Kidney glomerular epithelial cell (primary cell): ENCODE measurements around the gene PGBD5.

Experiments
- DNase-seq: peaks from one replicate; lab custom pipeline; 2025; lab: John Stamatoyannopoulos, UW

PGBD5 gene

GRCh38 chr1:230347896-230348295 lies 78.2 kb downstream of the PGBD5 start:
- no peak for DNase-seq

DNA sequence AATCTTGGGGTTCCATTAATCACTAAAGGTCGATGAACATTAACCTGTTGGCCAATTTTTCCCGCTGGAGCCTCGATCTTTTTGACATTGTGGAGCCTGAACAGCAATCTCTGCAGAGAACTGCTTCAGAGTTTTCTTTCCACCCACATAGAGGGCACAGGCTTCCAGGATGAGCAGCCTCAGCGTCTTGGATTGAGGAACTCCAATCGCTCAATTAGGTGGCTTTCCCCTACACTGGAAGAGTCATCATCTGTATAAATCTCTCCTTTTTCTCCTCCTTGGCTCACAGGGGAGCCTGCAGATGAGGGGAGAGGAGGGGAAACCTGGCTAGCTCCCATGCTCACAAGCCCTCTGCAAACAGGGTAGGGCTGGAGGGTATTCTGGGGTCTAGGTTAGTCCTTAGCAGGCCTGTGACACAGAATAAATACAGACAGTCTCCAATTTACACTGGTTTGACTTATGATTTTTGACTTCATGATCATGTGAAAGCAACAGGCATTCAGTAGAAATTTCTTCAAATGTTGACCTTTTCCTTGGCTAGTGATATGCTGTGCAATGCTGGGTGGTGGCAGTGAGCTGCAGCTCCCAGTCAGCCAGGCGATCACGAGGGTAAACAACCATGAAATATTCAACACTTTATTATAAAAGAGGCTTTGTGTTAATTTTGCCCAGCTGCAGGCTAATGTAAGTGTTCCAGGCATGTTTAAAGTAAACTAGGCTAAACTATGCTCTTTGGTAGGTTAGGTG lies 80.8 kb downstream of the PGBD5 start:
- no peak for DNase-seq

GRCh38 chr1:230342699-230343098 lies 83.4 kb downstream of the PGBD5 start:
- DNase-seq, result no peak

GRCh38 chr1:230342019-230342418 lies 84.1 kb downstream of the PGBD5 start:
- DNase-seq, result no peak

DNA sequence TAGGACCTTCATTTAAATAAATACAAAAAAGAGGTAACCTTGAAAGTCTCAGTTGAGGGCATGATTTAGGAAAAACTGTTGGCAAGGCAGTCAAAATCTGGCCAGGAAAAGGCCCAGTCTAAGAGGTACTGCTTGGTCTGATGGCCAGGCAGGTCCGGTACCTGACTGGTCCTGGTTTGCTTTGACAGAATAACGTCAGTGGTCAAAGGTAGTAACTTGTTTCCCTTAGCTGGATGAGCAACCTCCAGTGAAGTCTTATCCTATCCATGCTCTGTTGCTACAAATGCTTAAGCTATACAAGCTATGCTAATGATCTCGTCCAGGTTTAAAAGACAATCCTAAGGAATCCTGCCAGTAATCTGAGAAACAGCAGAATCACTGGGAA lies 85.0 kb downstream of the PGBD5 start:
- DNase-seq, result no peak

- DNase-seq, result no peak
These were observed 85.5 kb downstream of the PGBD5 start for GRCh38 chr1:230340526-230341161.

DNA sequence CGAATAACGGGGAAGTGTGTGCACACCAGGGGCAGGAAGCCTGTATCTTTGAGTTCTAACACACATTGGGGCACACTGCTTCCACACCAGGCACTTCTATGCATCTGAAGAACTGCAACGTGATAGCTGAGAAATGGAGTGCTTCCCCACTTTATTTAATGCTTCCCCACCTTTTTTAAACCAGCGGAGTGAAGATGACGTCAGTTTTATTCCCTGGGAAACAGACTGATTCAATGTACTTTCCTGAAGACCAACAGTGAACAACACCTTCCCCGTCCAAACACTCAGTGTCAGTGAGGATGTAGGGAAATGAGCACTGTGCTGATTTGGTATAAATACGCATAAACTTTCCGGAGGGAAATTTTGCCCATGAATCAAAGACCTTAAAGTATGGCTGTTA lies 87.1 kb downstream of the PGBD5 start:
- no peak for DNase-seq

GRCh38 chr1:230337266-230337665 lies 88.9 kb downstream of the PGBD5 start:
- DNase-seq, result no peak

GRCh38 chr1:230335861-230336522 lies 90.1 kb downstream of the PGBD5 start:
- no peak for DNase-seq

DNA sequence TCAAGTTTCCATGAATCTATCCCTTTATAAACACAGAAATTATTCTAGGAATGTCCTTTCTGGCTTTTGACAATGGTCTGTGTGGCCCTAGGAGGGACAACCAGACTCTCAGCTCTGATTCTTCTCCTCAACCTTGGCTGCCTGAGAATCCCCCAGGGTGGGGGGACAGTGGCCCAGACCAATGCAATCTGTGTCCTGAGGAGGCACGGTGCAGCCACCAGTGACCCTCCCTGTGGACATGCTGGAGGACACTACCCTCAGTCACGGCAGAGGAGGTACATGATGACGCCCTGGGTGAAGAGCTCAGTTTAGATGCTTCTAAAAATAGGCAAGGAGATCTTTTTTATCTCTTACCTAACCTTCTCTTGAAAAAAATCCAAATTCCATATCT lies 91.7 kb downstream of the PGBD5 start:
- no peak for DNase-seq

DNA sequence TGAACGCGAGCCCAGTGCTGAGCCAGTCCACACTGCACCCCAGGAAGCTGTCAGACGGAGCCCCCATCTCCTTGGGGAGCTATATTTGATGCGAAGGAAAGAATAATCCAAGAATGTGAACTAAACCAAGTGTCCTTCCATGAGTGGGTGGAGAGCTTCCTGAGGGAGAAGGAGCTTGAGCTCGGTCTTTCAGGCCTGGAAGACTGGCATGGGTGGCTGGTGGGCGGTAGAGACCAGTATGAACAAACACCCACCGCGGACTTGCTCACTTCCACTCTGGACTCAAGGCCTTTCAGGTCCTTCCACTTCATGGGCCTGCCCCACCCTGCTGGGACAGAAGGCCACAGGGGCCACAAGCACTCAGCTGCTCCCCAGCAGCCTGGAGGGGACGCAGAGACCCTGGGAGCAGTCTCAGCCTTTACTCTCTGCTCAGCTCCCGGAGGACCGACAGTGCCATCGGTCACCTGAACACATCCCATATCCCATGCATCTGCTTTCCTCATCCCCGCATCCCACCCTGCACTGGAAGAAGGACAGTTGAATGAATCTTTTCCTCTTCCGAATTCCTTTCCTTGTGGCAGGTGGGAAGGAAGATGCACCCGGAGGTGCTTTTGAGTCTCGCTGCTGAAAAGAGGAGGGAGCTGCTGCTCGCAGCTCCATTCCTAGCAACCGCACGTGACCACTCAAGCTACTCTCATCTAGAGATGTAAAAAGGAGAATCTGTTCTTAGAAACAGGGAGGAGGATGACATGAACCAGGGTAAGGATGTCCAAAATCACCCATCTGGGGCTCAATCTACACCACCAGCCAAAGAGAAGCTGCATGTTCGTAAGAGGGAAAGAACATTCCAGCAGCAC lies 92.3 kb downstream of the PGBD5 start:
- DNase-seq, result no peak

- no peak for DNase-seq
These were observed 93.5 kb downstream of the PGBD5 start for GRCh38 chr1:230332575-230333066.

DNA sequence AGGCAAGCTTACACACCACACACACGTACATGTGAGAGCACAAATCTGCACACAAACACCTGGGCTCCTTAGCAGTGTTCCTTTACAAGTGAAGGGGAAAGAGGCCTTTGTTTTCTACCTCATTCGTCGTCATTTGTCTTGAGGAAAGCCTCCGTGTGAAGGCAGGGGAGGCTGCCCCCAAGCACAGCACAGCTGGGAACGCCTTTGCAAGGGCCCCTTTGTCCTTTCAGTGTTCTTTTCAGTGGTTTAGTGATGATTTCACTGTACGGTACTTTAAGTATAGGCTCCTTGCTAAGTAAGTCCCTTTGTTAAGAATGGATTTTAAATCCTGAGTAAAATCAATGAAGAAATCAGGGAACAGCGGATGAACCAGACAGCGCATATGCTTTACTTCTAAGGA lies 94.1 kb downstream of the PGBD5 start:
- no peak for DNase-seq

DNA sequence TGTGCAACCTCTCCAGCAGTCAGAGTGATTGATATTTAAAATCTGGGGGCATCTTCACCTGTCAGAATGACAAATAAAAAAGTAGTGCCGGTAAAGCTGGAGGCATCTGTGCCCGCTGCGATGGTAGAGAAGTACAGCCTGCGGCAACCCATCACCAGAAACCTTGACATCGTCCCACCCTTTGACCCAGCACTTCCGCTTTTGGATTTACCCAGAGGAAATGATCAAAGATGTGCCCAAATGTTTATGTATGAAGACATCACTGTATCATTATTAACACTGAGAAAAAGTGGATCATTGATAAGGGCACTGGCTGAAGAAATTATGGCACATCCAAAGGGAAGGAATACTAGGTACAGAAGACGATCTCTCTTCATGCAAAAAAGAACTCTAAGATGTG lies 96.0 kb downstream of the PGBD5 start:
- DNase-seq, result no peak

GRCh38 chr1:230328342-230329015 lies 97.7 kb downstream of the PGBD5 start:
- peak; percentile 34 for DNase-seq

DNA sequence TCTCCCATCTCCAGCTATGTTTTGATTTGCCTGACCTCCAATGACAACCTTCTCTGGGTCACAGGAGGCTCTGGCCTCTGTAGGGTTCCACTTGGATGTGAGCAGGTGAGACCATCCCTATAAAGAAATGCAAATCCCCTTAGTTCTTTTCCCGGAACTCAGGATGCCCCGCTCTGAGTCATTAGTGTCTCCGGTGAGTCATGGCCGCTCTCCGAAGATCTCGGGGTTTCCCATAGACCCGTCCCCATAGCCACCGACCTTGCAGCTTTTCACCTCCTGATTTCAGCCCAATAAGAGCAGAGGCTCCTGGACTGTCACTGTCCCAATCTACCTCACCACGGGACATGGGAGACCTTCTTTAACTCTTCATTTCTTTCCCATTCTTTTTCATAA lies 98.2 kb downstream of the PGBD5 start:
- DNase-seq, result no peak

DNA sequence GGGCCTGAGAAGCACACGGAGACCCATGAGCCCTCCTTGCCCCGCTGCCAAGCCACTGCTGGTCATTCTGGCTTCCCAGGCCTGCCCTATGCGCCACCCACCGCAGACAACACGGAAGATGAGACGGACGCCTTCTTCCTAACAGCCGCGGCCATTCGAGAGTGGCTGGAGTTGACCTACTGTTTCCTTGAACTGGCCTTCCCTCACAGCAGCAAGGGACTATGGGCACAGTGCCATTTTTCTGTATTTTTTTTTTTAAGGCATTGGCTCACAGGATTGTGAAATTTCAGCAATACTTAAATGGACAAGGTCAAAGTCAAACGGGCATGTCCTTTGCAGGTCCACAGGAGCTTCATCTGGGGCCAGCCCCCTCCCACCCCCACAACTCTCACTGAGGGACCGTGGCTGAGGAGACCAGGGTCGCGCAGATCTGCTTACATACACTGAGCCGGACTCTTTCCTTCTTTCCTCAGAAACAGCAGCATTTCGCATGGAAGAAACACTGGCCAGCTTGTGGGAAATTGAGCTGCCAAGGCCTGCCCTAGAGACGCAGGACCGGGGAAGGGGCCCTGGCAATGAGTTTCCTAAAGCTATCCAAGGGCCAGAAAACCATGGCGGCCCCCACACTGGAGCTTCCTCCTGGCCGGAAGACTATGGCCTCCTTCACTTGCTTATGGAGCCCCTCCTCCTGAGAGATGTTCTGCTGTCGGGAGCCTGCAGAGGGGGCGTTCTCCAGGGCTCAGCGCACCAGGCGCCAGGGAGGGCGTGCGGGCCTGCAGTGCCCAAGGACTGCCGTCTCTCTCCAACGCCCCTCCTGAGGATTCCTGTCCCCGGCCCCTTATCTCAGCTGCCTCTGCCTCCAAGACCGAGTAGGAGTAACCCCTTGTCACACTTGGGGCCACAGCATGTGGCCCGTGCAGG lies 98.9 kb downstream of the PGBD5 start:
- no peak for DNase-seq

- DNase-seq, result no peak
These were observed 102.4 kb downstream of the PGBD5 start for GRCh38 chr1:230323686-230324085.

DNA sequence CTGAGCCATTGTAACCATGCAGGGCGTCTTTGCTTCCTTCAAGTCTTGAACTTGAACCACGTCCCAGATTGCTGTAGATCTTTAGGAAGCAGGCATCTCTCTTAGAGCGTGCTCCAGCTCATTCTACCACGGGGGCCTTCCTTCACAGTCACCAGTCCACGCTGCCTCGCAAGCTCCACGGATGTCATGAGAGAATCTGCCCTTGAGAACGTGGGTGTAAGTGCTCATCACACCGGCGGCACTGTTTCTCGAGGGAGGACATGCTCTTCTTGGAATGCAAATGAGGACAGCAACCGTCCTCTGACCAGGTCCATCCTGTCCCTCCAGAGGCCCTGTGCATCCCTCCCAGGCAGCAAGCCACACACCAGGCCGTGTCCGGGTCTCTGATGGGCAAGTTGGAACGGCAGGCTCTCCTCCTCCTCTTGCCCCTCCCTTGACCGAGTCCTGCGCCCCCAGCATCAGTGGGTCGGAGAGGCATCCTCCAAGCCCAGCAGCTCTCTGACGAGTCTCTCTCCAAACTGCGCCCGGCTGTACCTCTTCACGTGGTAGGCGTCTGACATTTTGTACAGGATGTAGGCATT lies 103.1 kb downstream of the PGBD5 start:
- no peak for DNase-seq

DNA sequence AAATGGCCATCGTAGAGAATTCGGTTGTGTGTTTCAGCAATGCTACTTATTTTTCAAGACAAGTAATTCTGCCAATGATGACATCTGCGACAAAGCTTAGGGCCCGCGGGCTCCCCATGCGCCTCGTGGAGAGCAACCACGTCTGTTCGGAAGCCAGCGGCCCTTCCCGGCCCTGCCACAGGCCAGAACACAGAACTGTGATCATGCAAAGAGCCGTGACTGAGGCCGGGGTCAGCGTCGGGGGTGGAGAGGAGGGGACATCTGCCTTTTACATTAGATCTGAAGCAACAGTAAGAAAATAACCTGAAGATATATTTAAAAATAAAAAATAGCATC lies 103.7 kb downstream of the PGBD5 start:
- no peak for DNase-seq
